Lower leg skin (tissue), 4 donors: ENCODE measurements around the gene RXRA. TPM values are rescaled to one million over a fixed set of nuclear protein-coding genes. Genes with fewer than 3 reads are reported as not detected.

ENCODE experiments used
- DNase-seq, 2 donors: peaks; one replicate each; pipeline ENCODE4 v3.0.0-alpha.2; 2019; ENCODE audit warnings: low spot score in 2 of 2
- H3K4me3 ChIP-seq: fragments of 200-600 bp; sonication (generic); 2 replicates; pipeline ENCODE4 v1.5.1; 2017; ENCODE audit warnings: mild to moderate bottlenecking, low read depth; ENCODE audit not compliant: poor library complexity, severe bottlenecking
- POLR2A ChIP-seq, 2 donors: fragments of 450-650 bp; IDR thresholded peaks; one replicate each; pipeline ENCODE4 v1.6.1; 2016 to 2017; ENCODE audit warnings: antibody characterized with exemption in 2 of 2, mild to moderate bottlenecking in 1 of 2, moderate library complexity in 1 of 2
- whole genome bisulfite sequencing, 2 donors: methylation state at CpG; one replicate each; pipeline ENCODE4 v1.1.5; 2018; 5-methylcytosine and 5-hydroxymethylcytosine counted together
- intact Hi-C: fragments of 100-400 bp; cut with DNase I; formaldehyde crosslinking; loops from one replicate; pipeline ENCODE4 v1.15.0; 2023; ENCODE audit warnings: low total_unique reads
- total RNA-seq, 4 donors: library from RNA; depleted of rRNA; stranded (reverse); fragments of >200 nt; gene quantifications; one replicate each; pipeline ENCODE4 v1.1.0, GENCODE V29; 2016
- TF ChIP-seq, protein P1 (sequence below), 3 donors: fragments of 450-650 bp; IDR thresholded peaks; one replicate each; pipeline ENCODE4 v1.5.1; 2016; ENCODE audit warnings: antibody characterized with exemption in 3 of 3, mild to moderate bottlenecking in 3 of 3, moderate library complexity in 2 of 3

The RXRA gene
- total RNA-seq, 4 donors from 2014 or later, result 143 to 242 (median 166) TPM

DNA sequence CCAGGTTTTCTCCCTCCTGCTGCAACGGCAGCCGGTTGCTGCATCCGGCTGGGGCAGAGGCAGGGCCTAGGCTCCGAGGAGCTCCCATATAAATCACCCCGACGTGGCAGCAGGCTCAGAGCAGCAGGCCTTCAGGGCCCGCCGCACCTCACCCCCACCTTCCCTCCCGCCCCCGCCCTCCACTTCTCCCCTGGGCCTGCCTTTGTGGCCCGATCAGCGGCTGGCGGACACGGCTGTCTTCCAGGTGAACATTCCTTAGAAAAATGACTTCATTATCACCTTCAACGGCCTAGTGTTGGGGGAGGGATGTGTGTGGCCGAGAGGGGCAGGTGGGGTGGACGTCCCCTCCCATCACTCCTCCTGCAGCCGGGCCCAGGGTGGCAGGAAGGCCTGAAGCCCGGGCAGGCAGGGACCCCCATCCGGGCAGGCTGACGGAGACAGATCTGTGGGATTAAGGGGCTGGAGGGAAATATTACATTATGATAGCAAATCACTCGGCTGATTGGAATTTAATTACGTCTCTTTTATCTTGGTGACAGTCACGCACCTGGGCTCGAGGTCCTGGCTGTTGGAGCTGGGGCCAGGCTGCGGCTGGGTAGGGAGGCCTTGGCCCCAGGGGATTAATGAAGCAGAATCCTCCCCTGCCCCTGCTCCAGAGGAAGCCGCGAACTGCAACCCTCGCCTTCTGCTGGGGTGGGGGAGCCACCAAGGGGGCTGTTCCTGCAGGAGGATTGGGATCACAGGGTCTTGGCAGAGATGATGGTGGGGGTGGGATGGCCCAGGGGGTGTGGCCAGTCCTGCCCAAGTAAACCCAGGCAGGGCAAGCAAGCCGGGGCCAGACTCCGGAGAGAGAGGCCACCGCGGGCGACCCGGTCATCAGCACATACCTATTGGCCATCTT lies 38.4 kb upstream of the RXRA start:
- DNase-seq, result no peak
- H3K4me3 ChIP-seq, result no peak overlapping the region
- intact Hi-C loops, result no loop called here
- TF ChIP-seq POLR2A (IDR thresholded peaks at IDR 0.05), result no peak
- TF ChIP-seq, protein P1, sequence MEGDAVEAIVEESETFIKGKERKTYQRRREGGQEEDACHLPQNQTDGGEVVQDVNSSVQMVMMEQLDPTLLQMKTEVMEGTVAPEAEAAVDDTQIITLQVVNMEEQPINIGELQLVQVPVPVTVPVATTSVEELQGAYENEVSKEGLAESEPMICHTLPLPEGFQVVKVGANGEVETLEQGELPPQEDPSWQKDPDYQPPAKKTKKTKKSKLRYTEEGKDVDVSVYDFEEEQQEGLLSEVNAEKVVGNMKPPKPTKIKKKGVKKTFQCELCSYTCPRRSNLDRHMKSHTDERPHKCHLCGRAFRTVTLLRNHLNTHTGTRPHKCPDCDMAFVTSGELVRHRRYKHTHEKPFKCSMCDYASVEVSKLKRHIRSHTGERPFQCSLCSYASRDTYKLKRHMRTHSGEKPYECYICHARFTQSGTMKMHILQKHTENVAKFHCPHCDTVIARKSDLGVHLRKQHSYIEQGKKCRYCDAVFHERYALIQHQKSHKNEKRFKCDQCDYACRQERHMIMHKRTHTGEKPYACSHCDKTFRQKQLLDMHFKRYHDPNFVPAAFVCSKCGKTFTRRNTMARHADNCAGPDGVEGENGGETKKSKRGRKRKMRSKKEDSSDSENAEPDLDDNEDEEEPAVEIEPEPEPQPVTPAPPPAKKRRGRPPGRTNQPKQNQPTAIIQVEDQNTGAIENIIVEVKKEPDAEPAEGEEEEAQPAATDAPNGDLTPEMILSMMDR (IDR thresholded peaks at IDR 0.05), result no peak
- WGBS, 2 donors, result 59 to 73% methylated on average over 34 to 35 of the region's 35 CpGs

DNA sequence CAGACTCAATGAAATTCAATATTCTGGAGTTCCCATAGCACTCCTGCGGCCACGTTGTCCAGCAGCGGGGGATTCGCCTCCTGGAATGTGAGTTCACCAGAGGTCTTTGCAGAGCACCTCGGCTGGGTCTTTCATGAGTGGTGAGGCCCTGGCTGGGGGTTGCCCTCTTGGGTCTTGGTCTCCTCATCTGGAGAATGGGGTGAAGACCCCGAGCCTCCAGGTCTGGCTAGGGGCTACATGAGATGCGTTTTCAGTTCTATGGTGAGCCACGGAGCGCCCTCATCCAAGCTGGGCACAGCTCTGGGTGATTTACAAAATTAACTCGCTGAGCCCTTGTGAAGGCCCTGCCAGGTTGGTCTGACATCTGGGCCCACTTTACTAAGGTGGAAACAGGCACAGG lies 37.5 kb upstream of the RXRA start:
- DNase-seq, result no peak
- 92 to 96% methylated on average over 9 to 10 of the region's 10 CpGs for whole genome bisulfite sequencing, 2 donors
- H3K4me3 ChIP-seq, result no peak overlapping the region
- TF ChIP-seq, protein P1 (IDR thresholded peaks at IDR 0.05), result no peak
- no peak for TF ChIP-seq POLR2A (IDR thresholded peaks at IDR 0.05)
- intact Hi-C loops, result no loop called here

DNA sequence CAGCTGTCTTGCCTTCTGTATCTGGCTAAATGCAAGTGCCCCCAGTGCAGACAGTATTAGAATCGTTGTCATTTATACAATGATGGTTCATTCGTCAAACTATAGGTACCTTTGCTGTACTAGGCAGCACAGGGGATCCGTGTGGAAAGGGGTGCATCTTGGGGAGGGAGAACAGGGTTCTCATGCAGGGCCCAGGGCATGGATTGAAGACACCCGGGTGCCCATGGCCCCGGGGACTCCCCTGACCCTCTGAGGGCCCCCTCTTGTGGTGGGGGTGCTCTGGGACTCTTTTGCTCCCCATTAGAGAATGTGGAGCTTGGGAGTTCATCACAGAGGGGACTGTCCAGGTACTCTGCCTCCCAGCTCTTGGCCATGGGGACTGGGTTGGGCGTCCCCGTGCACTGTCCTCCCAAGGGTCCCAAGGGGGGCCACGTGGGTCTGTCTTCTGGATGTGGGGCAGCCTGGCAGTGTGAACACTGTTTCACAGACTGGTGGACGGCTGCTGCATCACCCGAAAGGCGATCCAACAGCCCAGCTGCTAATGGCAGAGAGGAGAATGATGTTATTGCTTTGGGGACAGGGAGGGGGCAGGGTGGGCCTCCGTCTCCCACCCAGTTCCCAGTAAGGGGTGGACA lies 36.9 kb upstream of the RXRA start:
- no peak for DNase-seq
- intact Hi-C loops, result no loop called here
- no peak overlapping the region for H3K4me3 ChIP-seq
- TF ChIP-seq POLR2A (IDR thresholded peaks at IDR 0.05), result no peak
- TF ChIP-seq, protein P1 (IDR thresholded peaks at IDR 0.05), result no peak
- 85% methylated on average over 12 of the region's 12 CpGs for WGBS, 2 donors

DNA sequence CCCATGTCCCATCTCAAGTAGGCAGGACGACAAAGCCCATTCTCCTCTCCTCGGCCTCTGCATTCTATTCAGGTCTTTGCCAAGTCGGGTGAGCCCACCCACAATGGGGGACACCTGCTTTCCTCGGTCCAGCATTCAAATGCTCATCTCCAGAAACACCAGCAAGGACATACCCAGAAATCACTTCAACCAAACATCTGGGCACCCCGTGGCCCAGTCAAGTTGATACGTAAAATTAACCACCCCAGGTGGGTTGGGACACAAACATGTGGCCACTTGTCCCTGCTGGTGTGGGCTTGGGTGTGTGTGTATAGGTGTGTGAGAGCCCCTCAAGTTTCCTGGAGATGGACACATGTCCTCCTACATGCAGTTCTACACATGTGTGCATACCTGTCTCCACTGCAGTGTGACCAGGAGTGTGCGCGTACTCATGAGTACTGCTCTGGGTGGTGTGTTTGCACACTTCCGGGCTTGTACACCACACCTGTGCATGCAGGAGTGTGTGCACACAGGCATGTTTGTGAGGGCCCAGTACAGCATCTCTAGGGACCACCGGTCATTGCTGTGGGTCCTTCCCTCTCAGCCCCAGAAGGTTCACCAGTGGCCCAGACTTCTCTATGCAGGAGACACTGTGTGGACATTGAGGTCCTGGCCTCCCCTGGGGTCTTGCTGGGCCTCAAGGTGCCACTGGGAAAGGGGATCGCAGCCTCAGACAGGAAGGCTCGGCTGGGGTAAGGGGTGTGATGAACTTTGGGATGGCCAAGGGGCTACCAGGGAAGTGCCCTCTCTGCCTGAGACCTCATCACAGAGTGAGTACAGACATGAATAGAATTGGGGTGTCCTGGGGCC lies 35.4 kb upstream of the RXRA start:
- no peak for TF ChIP-seq POLR2A (IDR thresholded peaks at IDR 0.05)
- TF ChIP-seq, protein P1 (IDR thresholded peaks at IDR 0.05), result no peak
- no peak overlapping the region for H3K4me3 ChIP-seq
- WGBS, 2 donors, result 85 to 100% methylated on average over 12 of the region's 12 CpGs
- DNase-seq, result no peak
- intact Hi-C loops, result no loop called here

DNA sequence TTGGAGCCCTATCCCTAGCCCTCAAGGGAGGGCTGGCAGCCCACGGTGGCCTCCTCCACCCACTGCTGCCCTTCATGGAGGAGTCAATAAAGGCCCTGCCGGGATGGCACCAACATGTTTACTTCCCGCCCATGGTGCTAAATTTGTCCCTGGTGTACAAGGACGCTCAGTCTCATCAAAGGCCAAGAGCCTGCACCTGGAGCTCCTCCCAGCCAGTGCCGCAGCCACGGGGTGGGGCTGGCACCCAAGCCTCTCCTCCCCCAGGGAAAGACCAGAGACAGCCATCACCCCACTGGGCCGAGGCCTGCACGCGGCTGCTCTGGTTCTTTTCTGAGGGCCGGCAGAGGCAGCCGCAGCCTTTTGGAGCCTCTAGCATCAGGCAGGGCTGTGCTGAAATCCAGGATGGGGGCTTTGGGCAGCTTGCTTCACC lies 34.8 kb upstream of the RXRA start:
- 64 to 66% methylated on average over 5 to 11 of the region's 11 CpGs for WGBS, 2 donors
- DNase-seq, result no peak
- intact Hi-C loops, result no loop called here
- no peak overlapping the region for H3K4me3 ChIP-seq
- TF ChIP-seq POLR2A (IDR thresholded peaks at IDR 0.05), result no peak
- TF ChIP-seq, protein P1 (IDR thresholded peaks at IDR 0.05), result no peak
